Measurements from ENCODE around the gene OPRPN. TPM values are rescaled to one million over a fixed set of nuclear protein-coding genes. Genes with fewer than 3 reads are reported as not detected.

The OPRPN gene
- total and polyA plus RNA-seq, 5 donors, result not detected

Other genes starting within 250 kb of the OPRPN start
- gene PRR27, start 243.7 kb upstream of the OPRPN start, total RNA-seq, result not detected
- gene PRR27, start 243.7 kb upstream of the OPRPN start, polyA plus RNA-seq, result not detected
- gene ODAM, start 202.2 kb upstream of the OPRPN start, total RNA-seq, result not detected
- gene ODAM, start 202.2 kb upstream of the OPRPN start, polyA plus RNA-seq, result not detected
- not detected for gene FDCSP, start 171.8 kb upstream of the OPRPN start, total RNA-seq
- not detected for gene FDCSP, start 171.8 kb upstream of the OPRPN start, polyA plus RNA-seq
- gene CSN3, start 155.3 kb upstream of the OPRPN start, total RNA-seq, result not detected
- gene CSN3, start 155.3 kb upstream of the OPRPN start, polyA plus RNA-seq, result not detected
- not detected for gene CABS1, start 63.0 kb upstream of the OPRPN start, total RNA-seq
- gene CABS1, start 63.0 kb upstream of the OPRPN start, polyA plus RNA-seq, result not detected
- not detected for gene SMR3A, start 37.2 kb upstream of the OPRPN start, total RNA-seq
- gene SMR3A, start 37.2 kb upstream of the OPRPN start, polyA plus RNA-seq, result not detected
- gene SMR3B, start 14.8 kb upstream of the OPRPN start, total RNA-seq, result not detected
- gene SMR3B, start 14.8 kb upstream of the OPRPN start, polyA plus RNA-seq, result not detected
- not detected for gene MUC7, start 74.3 kb downstream of the OPRPN start, total RNA-seq
- gene MUC7, start 74.3 kb downstream of the OPRPN start, polyA plus RNA-seq, result not detected
- gene AMTN, start 120.6 kb downstream of the OPRPN start, total RNA-seq, result not detected
- not detected for gene AMTN, start 120.6 kb downstream of the OPRPN start, polyA plus RNA-seq
- not detected for gene AMBN, start 194.3 kb downstream of the OPRPN start, total RNA-seq
- not detected for gene AMBN, start 194.3 kb downstream of the OPRPN start, polyA plus RNA-seq
- 10 to 100 TPM in 1 of 4 donors, 1 to 10 TPM in 3; 3.1 to 12.1 (median 4.6) TPM for gene ENAM, start 230.8 kb downstream of the OPRPN start, total RNA-seq
- gene ENAM, start 230.8 kb downstream of the OPRPN start, polyA plus RNA-seq, result 2.6 TPM

Measured in right cardiac atrium (tissue), 5 donors.